Activated naive CD4-positive, alpha-beta T cell treated with anti-CD3 and anti-CD28 coated beads for 36 hours (primary cell): ENCODE data around the gene RBM6. TPM values are rescaled to one million over a fixed set of nuclear protein-coding genes. Genes with fewer than 3 reads are reported as not detected.

Experiments used
- CTCF ChIA-PET: fragments of 350-600 bp; sonication (Branson Sonifier 250); formaldehyde crosslinking; loops from one replicate; lab custom pipeline; 2021; ENCODE audit warnings: antibody characterized with exemption; lab: Charles Lee
- DNase-seq: peaks from one replicate; pipeline ENCODE4 v3.0.0-alpha.2; 2020
- H3K27ac Mint-ChIP-seq: one replicate; pipeline ENCODE4 v1.8.0; 2021; ENCODE audit warnings: mild to moderate bottlenecking, mixed read lengths
- H3K27me3 Mint-ChIP-seq: one replicate; pipeline ENCODE4 v1.8.0; 2021; ENCODE audit warnings: low read depth, mixed read lengths
- H3K36me3 Mint-ChIP-seq: one replicate; pipeline ENCODE4 v1.8.0; 2021; ENCODE audit warnings: low read depth, mixed read lengths
- H3K4me1 Mint-ChIP-seq: one replicate; pipeline ENCODE4 v1.8.0; 2021; ENCODE audit warnings: low read depth, mixed read lengths
- H3K4me3 Mint-ChIP-seq: one replicate; pipeline ENCODE4 v1.8.0; 2021; ENCODE audit warnings: mild to moderate bottlenecking, moderate library complexity, mixed read lengths
- H3K9me3 Mint-ChIP-seq: one replicate; pipeline ENCODE4 v1.8.0; 2021; ENCODE audit warnings: mixed read lengths
- intact Hi-C: fragments of 100-400 bp; cut with micrococcal nuclease; formaldehyde crosslinking; loops from one replicate; pipeline ENCODE4 v1.15.1; 2023
- total RNA-seq, 2 experiments: library from RNA; stranded (reverse); gene quantifications; one replicate each; pipeline ENCODE4 v1.2.3, GENCODE V29; 2021

The RBM6 gene
- total RNA-seq, 2 experiments from 2014 or later: 89.1 to 98.2 TPM

DNA sequence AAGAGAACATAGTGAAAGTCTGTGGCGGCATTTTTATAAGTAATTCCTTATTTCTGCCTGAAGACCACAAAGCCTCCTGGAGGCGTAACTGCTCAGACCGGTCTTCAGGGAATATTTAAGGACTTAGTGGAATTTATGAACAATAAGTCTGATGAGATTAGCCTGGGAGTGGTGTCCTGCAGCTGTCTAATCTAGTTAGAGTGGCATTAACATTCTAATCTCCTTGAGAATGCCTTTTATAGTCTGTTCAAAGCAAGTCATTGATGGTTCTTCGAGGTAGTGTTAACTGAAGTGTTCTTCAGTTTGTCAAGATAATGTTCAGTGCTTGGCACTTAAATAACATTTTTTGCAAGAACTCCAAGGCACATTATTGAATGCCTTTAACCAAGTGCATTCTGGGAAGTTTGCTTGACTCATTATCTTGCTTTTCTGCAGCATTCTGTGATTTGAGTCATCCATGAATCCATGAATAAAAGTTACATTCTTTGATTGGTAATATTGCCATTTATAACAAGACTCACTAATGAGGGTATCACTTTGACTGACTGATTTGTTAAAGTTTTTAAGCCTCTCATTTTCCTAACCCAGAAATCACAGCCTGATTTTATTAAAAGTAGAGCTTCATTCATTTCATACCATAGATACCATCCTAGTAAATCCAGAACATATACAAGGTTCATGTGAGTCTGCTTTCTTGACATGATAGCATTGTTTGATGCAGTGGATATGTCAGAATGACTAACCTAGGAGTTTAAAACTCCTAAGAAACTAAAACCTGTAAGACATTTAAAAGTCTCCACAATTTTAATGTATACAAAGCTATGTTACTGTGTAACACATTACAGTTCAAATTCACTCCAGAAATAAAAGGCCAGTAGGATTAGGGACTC is 161.3 kb downstream of the RBM6 start:
- CTCF ChIA-PET: interaction anchor here (0.5 to 1.4 kb wide), 4 partner anchors 21 to 222 kb away, joined by 3 to 5 read pairs (median 4); no protein-coding TSS in a partner anchor
- peaks cover 54% of the 10 kb centered on the region for H3K36me3 Mint-ChIP-seq
- intact Hi-C loops: no loop called here
- DNase-seq: no peak
- peak overlapping the region; percentile 19 for H3K27ac Mint-ChIP-seq
- peaks cover 18% of the 10 kb centered on the region for H3K4me1 Mint-ChIP-seq
- no peaks in the 10 kb centered on the region for H3K9me3 Mint-ChIP-seq
- H3K27me3 Mint-ChIP-seq: no peaks in the 10 kb centered on the region
- H3K4me3 Mint-ChIP-seq: no peak overlapping the region

- no peak overlapping the region for H3K4me3 Mint-ChIP-seq
- CTCF ChIA-PET: interaction anchor here (0.6 kb wide), 1 partner anchor 70 kb away, joined by 3 read pairs; no protein-coding TSS in a partner anchor
- H3K27me3 Mint-ChIP-seq: no peaks in the 10 kb centered on the region
- no peak for DNase-seq
- H3K9me3 Mint-ChIP-seq: no peaks in the 10 kb centered on the region
- intact Hi-C loops: no loop called here
- peaks cover 14% of the 10 kb centered on the region for H3K4me1 Mint-ChIP-seq
- H3K36me3 Mint-ChIP-seq: peaks cover 58% of the 10 kb centered on the region
- no peak overlapping the region for H3K27ac Mint-ChIP-seq
These were observed 162.6 kb downstream of the RBM6 start for GRCh38 chr3:50102558-50102957.

DNA sequence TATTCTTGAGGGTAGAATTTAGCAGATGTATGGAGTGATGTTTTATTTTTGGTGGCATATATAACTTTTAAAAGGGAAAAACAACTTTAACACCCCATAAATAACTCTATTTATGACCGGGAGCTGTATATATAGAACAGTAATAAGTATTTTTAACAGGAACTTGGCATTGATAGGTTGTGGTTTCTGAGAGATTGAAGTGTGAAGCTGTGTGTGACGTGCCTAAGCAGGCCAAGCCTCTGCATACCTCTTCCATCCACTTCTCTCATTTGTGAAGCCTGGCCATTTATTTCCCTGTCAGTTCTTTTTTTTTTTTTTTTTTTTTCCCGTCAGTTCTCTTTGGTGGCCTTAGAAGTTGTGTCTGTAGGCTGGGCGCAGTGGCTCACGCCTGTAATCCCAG is 171.8 kb downstream of the RBM6 start:
- Mint-ChIP-seq H3K27ac (no peak overlapping the region), H3K4me3 (no peak overlapping the region), H3K9me3 (no peaks in the 10 kb centered on the region), H3K36me3 (peaks cover 55% of the 10 kb centered on the region), H3K27me3 (no peaks in the 10 kb centered on the region), H3K4me1 (no peaks in the 10 kb centered on the region)
- intact Hi-C loops: no loop called here
- no peak for DNase-seq
- CTCF ChIA-PET: no interaction called here

DNA sequence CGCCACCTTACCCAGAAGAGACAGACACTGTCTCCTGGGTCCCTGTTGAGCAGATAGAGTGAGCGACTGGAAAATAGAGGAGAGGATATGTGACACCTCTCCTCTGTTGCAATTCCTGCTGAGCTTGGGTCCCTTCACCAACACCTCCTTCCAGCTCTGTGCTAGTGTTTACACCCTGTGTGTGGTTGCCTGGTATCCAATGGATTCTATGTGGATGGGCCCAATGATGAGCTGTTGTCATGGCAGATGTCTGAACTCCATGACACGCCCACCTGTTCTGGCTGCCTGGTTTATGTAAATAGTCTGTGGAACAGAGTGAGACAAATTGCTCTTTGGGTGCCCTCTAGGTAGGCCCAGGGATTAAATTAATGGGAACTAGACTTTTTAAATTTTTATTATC is 172.5 kb downstream of the RBM6 start:
- Mint-ChIP-seq H3K27me3 (no peaks in the 10 kb centered on the region), H3K4me3 (no peak overlapping the region), H3K4me1 (no peaks in the 10 kb centered on the region), H3K9me3 (no peaks in the 10 kb centered on the region), H3K36me3 (peaks cover 53% of the 10 kb centered on the region), H3K27ac (no peak overlapping the region)
- intact Hi-C loops: no loop called here
- CTCF ChIA-PET: interaction anchor here (0.8 kb wide), 1 partner anchor 439 kb away, joined by 6 read pairs; no protein-coding TSS in a partner anchor
- no peak for DNase-seq

DNA sequence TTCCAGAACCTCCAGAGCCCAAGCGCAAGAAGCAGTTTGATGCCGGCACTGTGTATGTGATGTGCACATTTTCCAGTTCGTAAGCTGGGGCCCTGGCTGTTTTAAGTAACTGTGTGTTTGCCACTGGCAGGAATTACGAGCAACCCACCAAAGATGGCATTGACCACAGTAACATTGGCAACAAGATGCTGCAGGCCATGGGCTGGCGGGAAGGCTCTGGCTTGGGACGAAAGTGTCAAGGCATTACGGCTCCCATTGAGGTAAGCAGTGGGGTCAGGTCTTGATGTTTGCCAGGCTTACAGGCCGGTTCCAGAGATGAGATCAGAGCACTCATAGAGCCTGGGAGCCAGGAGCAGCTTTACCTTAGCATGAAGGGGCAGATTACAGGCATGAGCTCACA is 177.2 kb downstream of the RBM6 start:
- Mint-ChIP-seq H3K27ac (no peak overlapping the region), H3K4me1 (no peaks in the 10 kb centered on the region), H3K27me3 (no peaks in the 10 kb centered on the region), H3K9me3 (no peaks in the 10 kb centered on the region), H3K36me3 (peaks cover 46% of the 10 kb centered on the region), H3K4me3 (no peak overlapping the region)
- intact Hi-C loops: no loop called here
- DNase-seq: no peak
- CTCF ChIA-PET: interaction anchor here (0.7 kb wide), 1 partner anchor 76 kb away, joined by 3 read pairs; no protein-coding TSS in a partner anchor

DNA sequence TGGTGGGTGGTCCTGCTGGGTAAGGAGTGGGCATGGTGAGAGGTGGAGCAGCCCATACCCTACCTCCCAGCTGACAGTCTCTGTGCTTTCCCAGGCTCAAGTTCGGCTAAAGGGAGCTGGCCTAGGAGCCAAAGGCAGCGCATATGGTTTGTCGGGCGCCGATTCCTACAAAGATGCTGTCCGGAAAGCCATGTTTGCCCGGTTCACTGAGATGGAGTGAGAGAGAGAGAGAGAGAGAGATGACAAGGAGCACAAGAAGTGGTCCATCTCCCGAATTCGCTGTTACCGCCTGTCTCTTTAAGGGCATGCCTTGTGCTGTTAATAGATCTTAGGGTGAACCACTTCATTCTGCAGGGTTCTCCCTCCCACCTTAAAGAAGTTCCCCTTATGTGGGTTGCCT is 178.3 kb downstream of the RBM6 start:
- Mint-ChIP-seq H3K4me3 (no peak overlapping the region), H3K9me3 (no peaks in the 10 kb centered on the region), H3K27ac (no peak overlapping the region), H3K36me3 (peaks cover 44% of the 10 kb centered on the region), H3K27me3 (no peaks in the 10 kb centered on the region), H3K4me1 (no peaks in the 10 kb centered on the region)
- intact Hi-C loops: no loop called here
- CTCF ChIA-PET: interaction anchor here (0.6 kb wide), 2 partner anchors 81 to 280 kb away, joined by 4 read pairs; no protein-coding TSS in a partner anchor
- no peak for DNase-seq

GRCh38 chr3:50119786-50120185 is 179.8 kb downstream of the RBM6 start:
- Mint-ChIP-seq H3K4me1 (no peaks in the 10 kb centered on the region), H3K9me3 (no peaks in the 10 kb centered on the region)

GRCh38 chr3:50120364-50121071 is 180.6 kb downstream of the RBM6 start:
- DNase-seq: no peak
- Mint-ChIP-seq H3K36me3 (peaks cover 27% of the 10 kb centered on the region), H3K4me1 (no peaks in the 10 kb centered on the region), H3K27ac (no peak overlapping the region), H3K27me3 (no peaks in the 10 kb centered on the region), H3K9me3 (no peaks in the 10 kb centered on the region), H3K4me3 (no peak overlapping the region)
- CTCF ChIA-PET: interaction anchor here (0.6 to 3.3 kb wide), 16 partner anchors 14 to 123 kb away, joined by 3 to 13 read pairs (median 4); partner anchors contain the start of gene GNAT1
- intact Hi-C loops: loop anchor here (1.0 kb wide), 4 partner anchors 35 to 153 kb away; partner anchors contain the start of gene SEMA3F

More at GRCh38 chr3:50119786-50120185, 179.8 kb downstream of the RBM6 start:
- DNase-seq: no peak
- Mint-ChIP-seq H3K36me3 (peaks cover 32% of the 10 kb centered on the region), H3K4me3 (no peak overlapping the region), H3K27ac (peak overlapping the region; percentile 30), H3K27me3 (no peaks in the 10 kb centered on the region)
- CTCF ChIA-PET: interaction anchor here (0.6 to 3.3 kb wide), 10 partner anchors 19 to 155 kb away, joined by 3 to 13 read pairs (median 3); partner anchors contain the start of gene GNAT1
- intact Hi-C loops: no loop called here

DNA sequence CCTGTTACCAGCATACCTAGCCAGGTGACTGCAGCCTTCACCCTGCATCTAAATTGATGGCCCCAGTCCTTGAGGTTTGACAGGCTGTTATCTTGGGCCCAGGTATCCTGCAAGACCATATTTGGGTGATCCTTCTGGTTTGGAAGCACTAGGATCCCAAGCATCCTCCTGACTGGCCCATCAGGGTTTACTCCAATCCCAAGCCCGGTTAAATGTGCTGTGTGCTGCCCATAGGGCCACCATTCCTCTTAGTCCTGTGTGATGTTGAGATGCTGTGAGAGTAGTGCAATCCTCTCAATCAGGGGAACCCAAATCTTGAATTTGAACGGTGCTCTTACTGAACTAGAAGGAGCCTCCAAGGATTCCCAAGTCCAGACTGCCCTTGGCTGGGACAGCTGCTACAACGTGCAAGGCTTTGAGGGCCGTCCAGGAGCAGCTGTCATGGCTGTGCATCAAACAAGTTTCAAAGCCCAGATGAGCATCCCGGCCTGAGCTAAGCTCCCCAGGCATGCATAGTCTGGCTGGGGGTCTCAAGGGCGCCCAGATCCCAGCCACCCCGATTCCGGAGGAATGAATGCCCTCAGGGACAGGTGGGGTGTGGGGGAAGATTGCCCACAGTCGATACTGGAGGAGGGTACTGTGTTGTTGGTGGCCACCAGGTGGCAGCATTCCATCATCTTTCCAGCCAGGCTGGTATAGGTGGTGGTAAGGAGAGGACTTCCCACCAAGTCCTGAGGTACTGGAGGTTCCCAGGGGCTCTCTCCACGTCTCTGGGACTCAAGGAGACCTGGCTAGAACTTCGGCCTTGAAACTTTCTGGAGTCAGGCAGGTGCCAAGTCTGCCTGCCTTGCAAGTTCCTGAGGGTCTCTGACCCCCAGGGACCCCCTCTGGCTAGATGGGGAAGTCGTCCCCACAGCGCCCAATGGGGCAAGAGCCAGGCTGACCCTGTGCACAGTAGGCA is 181.4 kb downstream of the RBM6 start:
- Mint-ChIP-seq H3K27ac (no peak overlapping the region), H3K4me3 (no peak overlapping the region), H3K27me3 (no peaks in the 10 kb centered on the region), H3K4me1 (no peaks in the 10 kb centered on the region), H3K9me3 (no peaks in the 10 kb centered on the region), H3K36me3 (peaks cover 19% of the 10 kb centered on the region)
- intact Hi-C loops: loop anchor here (1.0 kb wide), 4 partner anchors 34 to 152 kb away; partner anchors contain the start of gene SEMA3F
- CTCF ChIA-PET: interaction anchor here (0.8 to 3.3 kb wide), 16 partner anchors 13 to 122 kb away, joined by 3 to 13 read pairs (median 4); partner anchors contain the start of gene GNAT1
- DNase-seq: peak; percentile 86

- H3K27ac Mint-ChIP-seq: no peak overlapping the region
- H3K4me3 Mint-ChIP-seq: no peak overlapping the region
- intact Hi-C loops: no loop called here
- peaks cover 12% of the 10 kb centered on the region for H3K36me3 Mint-ChIP-seq
- CTCF ChIA-PET: interaction anchor here (0.6 to 3.3 kb wide), 10 partner anchors 12 to 149 kb away, joined by 3 to 13 read pairs (median 4); partner anchors contain the start of gene GNAT1
- no peak for DNase-seq
- no peaks in the 10 kb centered on the region for H3K4me1 Mint-ChIP-seq
- no peaks in the 10 kb centered on the region for H3K9me3 Mint-ChIP-seq
- no peaks in the 10 kb centered on the region for H3K27me3 Mint-ChIP-seq
These were observed 182.1 kb downstream of the RBM6 start for GRCh38 chr3:50122071-50122470.
